ENCODE data around the gene DIS3L2. TPM values are rescaled to one million over a fixed set of nuclear protein-coding genes. Genes with fewer than 3 reads are reported as not detected.

The DIS3L2 gene
- total and polyA plus RNA-seq, 3 experiments from 2014 or later = 16.4 to 29.5 (median 28.6) TPM

- no peaks in the 10 kb centered on the region for H3K27me3 Mint-ChIP-seq
- peaks cover 0 to 7% (median 0%) of the 10 kb centered on the region in 3 donors for H3K36me3 Mint-ChIP-seq
- no peaks in the 10 kb centered on the region for H3K9me3 Mint-ChIP-seq
- no peak for DNase-seq
- Histone ChIP-seq H3K9me3 (ENCODE audit: low read length) (no peaks in the 10 kb centered on the region), H3K27me3 (ENCODE audit: insufficient read depth, low read length, poor library complexity, severe bottlenecking) (no peaks in the 10 kb centered on the region), H3K4me3 (ENCODE audit: low read length) (no peak overlapping the region), H3K36me3 (ENCODE audit: insufficient read depth, low read length) (no peaks in the 10 kb centered on the region), H3K4me1 (ENCODE audit: insufficient read depth, low read length) (no peaks in the 10 kb centered on the region), H3K27ac (ENCODE audit: low read depth, low read length) (no peak overlapping the region)
- H3K4me3 Mint-ChIP-seq = no peak overlapping the region
- peak overlapping the region in 1 of 8 donors; percentile 1 for H3K27ac Mint-ChIP-seq
- ChIA-PET CTCF (interaction anchor here (1.7 kb wide), 1 partner anchor 8 kb away, joined by 5 read pairs; no protein-coding TSS in a partner anchor), POLR2A (no interaction called here)
- H3K4me1 Mint-ChIP-seq = peaks cover 50 to 79% (median 75%) of the 10 kb centered on the region in 3 donors
These were observed 35.5 kb downstream of the DIS3L2 start for GRCh38 chr2:231996797-231997540.

GRCh38 chr2:231998046-231998445 lies 36.5 kb downstream of the DIS3L2 start:
- H3K27ac Mint-ChIP-seq = peak overlapping the region in 1 of 8 donors; percentile 12

GRCh38 chr2:232000439-232000838 lies 38.9 kb downstream of the DIS3L2 start:
- DNase-seq = no peak
- Mint-ChIP-seq H3K27me3 (no peaks in the 10 kb centered on the region), H3K27ac (peak overlapping the region in 2 of 8 donors; percentile 19 to 76), H3K4me1 (peaks cover 40 to 70% (median 63%) of the 10 kb centered on the region in 3 donors), H3K9me3 (no peaks in the 10 kb centered on the region), H3K4me3 (no peak overlapping the region), H3K36me3 (peaks cover 0 to 4% (median 1%) of the 10 kb centered on the region in 3 donors)
- ChIA-PET POLR2A (no interaction called here), CTCF (no interaction called here)
- no peaks in the 10 kb centered on the region for H3K27me3 ChIP-seq (ENCODE audit: insufficient read depth, low read length, poor library complexity, severe bottlenecking)
- H3K36me3 ChIP-seq (ENCODE audit: insufficient read depth, low read length) = no peaks in the 10 kb centered on the region
- H3K9me3 ChIP-seq (ENCODE audit: low read length) = no peaks in the 10 kb centered on the region
- no peak overlapping the region for H3K4me3 ChIP-seq (ENCODE audit: low read length)
- no peak overlapping the region for H3K27ac ChIP-seq (ENCODE audit: low read depth, low read length)
- H3K4me1 ChIP-seq (ENCODE audit: insufficient read depth, low read length) = no peaks in the 10 kb centered on the region

More at GRCh38 chr2:231998046-231998445, 36.5 kb downstream of the DIS3L2 start:
- Mint-ChIP-seq H3K4me1 (peaks cover 48 to 82% (median 77%) of the 10 kb centered on the region in 3 donors), H3K27me3 (no peaks in the 10 kb centered on the region), H3K9me3 (no peaks in the 10 kb centered on the region), H3K36me3 (no peaks in the 10 kb centered on the region), H3K4me3 (no peak overlapping the region)
- Histone ChIP-seq H3K4me1 (ENCODE audit: insufficient read depth, low read length) (no peaks in the 10 kb centered on the region), H3K4me3 (ENCODE audit: low read length) (no peak overlapping the region), H3K9me3 (ENCODE audit: low read length) (no peaks in the 10 kb centered on the region), H3K27ac (ENCODE audit: low read depth, low read length) (no peak overlapping the region), H3K36me3 (ENCODE audit: insufficient read depth, low read length) (no peaks in the 10 kb centered on the region), H3K27me3 (ENCODE audit: insufficient read depth, low read length, poor library complexity, severe bottlenecking) (no peaks in the 10 kb centered on the region)
- ChIA-PET POLR2A (no interaction called here), CTCF (no interaction called here)
- DNase-seq = no peak

GRCh38 chr2:232001073-232001472 lies 39.6 kb downstream of the DIS3L2 start:
- DNase-seq = no peak
- Histone ChIP-seq H3K27ac (ENCODE audit: low read depth, low read length) (no peak overlapping the region), H3K4me1 (ENCODE audit: insufficient read depth, low read length) (no peaks in the 10 kb centered on the region), H3K36me3 (ENCODE audit: insufficient read depth, low read length) (no peaks in the 10 kb centered on the region), H3K27me3 (ENCODE audit: insufficient read depth, low read length, poor library complexity, severe bottlenecking) (no peaks in the 10 kb centered on the region), H3K9me3 (ENCODE audit: low read length) (no peaks in the 10 kb centered on the region), H3K4me3 (ENCODE audit: low read length) (no peak overlapping the region)
- ChIA-PET POLR2A (no interaction called here), CTCF (no interaction called here)
- no peak overlapping the region for H3K4me3 Mint-ChIP-seq
- peaks cover 37 to 66% (median 56%) of the 10 kb centered on the region in 3 donors for H3K4me1 Mint-ChIP-seq
- peaks cover 0 to 7% (median 3%) of the 10 kb centered on the region in 3 donors for H3K36me3 Mint-ChIP-seq
- no peak overlapping the region for H3K27ac Mint-ChIP-seq
- peaks cover 0 to 1% of the 10 kb centered on the region in 2 donors for H3K27me3 Mint-ChIP-seq
- no peaks in the 10 kb centered on the region for H3K9me3 Mint-ChIP-seq

GRCh38 chr2:232006253-232006652 lies 44.7 kb downstream of the DIS3L2 start:
- Histone ChIP-seq H3K27me3 (ENCODE audit: insufficient read depth, low read length, poor library complexity, severe bottlenecking) (no peaks in the 10 kb centered on the region), H3K4me3 (ENCODE audit: low read length) (no peak overlapping the region), H3K27ac (ENCODE audit: low read depth, low read length) (no peak overlapping the region), H3K9me3 (ENCODE audit: low read length) (no peaks in the 10 kb centered on the region), H3K4me1 (ENCODE audit: insufficient read depth, low read length) (no peaks in the 10 kb centered on the region), H3K36me3 (ENCODE audit: insufficient read depth, low read length) (no peaks in the 10 kb centered on the region)
- Mint-ChIP-seq H3K4me3 (no peak overlapping the region), H3K27me3 (peaks cover 0 to 1% of the 10 kb centered on the region in 2 donors), H3K27ac (no peak overlapping the region), H3K36me3 (peaks cover 10 to 27% (median 22%) of the 10 kb centered on the region in 3 donors), H3K4me1 (peaks cover 20 to 38% (median 23%) of the 10 kb centered on the region in 3 donors), H3K9me3 (no peaks in the 10 kb centered on the region)
- ChIA-PET POLR2A (no interaction called here), CTCF (no interaction called here)
- DNase-seq = no peak

GRCh38 chr2:232008907-232009638 lies 47.6 kb downstream of the DIS3L2 start:
- Histone ChIP-seq H3K4me1 (ENCODE audit: insufficient read depth, low read length) (no peaks in the 10 kb centered on the region), H3K27ac (ENCODE audit: low read depth, low read length) (no peak overlapping the region), H3K9me3 (ENCODE audit: low read length) (no peaks in the 10 kb centered on the region), H3K27me3 (ENCODE audit: insufficient read depth, low read length, poor library complexity, severe bottlenecking) (no peaks in the 10 kb centered on the region), H3K36me3 (ENCODE audit: insufficient read depth, low read length) (no peaks in the 10 kb centered on the region), H3K4me3 (ENCODE audit: low read length) (no peak overlapping the region)
- peaks cover 0 to 1% of the 10 kb centered on the region in 2 donors for H3K27me3 Mint-ChIP-seq
- peak overlapping the region in 1 of 8 donors; percentile 8 for H3K27ac Mint-ChIP-seq
- no peak for DNase-seq
- peaks cover 10 to 27% (median 22%) of the 10 kb centered on the region in 3 donors for H3K36me3 Mint-ChIP-seq
- POLR2A ChIA-PET = no interaction called here
- peaks cover 8 to 21% (median 9%) of the 10 kb centered on the region in 3 donors for H3K4me1 Mint-ChIP-seq
- H3K4me3 Mint-ChIP-seq = no peak overlapping the region
- H3K9me3 Mint-ChIP-seq = no peaks in the 10 kb centered on the region
- CTCF ChIA-PET = interaction anchor here (0.5 to 1.0 kb wide), 2 partner anchors 11 to 17 kb away, joined by 3 read pairs; no protein-coding TSS in a partner anchor

GRCh38 chr2:232009639-232010274 lies 48.2 kb downstream of the DIS3L2 start:
- Histone ChIP-seq H3K9me3 (ENCODE audit: low read length) (no peaks in the 10 kb centered on the region), H3K36me3 (ENCODE audit: insufficient read depth, low read length) (no peaks in the 10 kb centered on the region), H3K4me1 (ENCODE audit: insufficient read depth, low read length) (no peaks in the 10 kb centered on the region), H3K27ac (ENCODE audit: low read depth, low read length) (no peak overlapping the region), H3K27me3 (ENCODE audit: insufficient read depth, low read length, poor library complexity, severe bottlenecking) (no peaks in the 10 kb centered on the region), H3K4me3 (ENCODE audit: low read length) (no peak overlapping the region)
- no peak for DNase-seq
- H3K9me3 Mint-ChIP-seq = no peaks in the 10 kb centered on the region
- no peak overlapping the region for H3K4me3 Mint-ChIP-seq
- H3K27me3 Mint-ChIP-seq = peaks cover 0 to 1% of the 10 kb centered on the region in 2 donors
- H3K36me3 Mint-ChIP-seq = peaks cover 10 to 31% (median 24%) of the 10 kb centered on the region in 3 donors
- H3K4me1 Mint-ChIP-seq = peaks cover 8 to 21% (median 9%) of the 10 kb centered on the region in 3 donors
- POLR2A ChIA-PET = no interaction called here
- CTCF ChIA-PET = interaction anchor here (0.5 to 1.0 kb wide), 2 partner anchors 10 to 17 kb away, joined by 3 read pairs; no protein-coding TSS in a partner anchor
- H3K27ac Mint-ChIP-seq = peak overlapping the region in 2 of 8 donors; percentile 8 to 26

Measured in CD8-positive, alpha-beta memory T cell (primary cell).